Erythroblast (primary cell): Measurements from ENCODE around the gene CHN1.

Experiments
- DNase-seq, 2 experiments: peaks; one replicate each; lab custom pipeline; 2025; lab: John Stamatoyannopoulos, UW
- GATA1 ChIP-seq: IDR thresholded peaks from 2 replicates; pipeline ENCODE4 v1.6.1; 2011; ENCODE audit warnings: low read depth, mild to moderate bottlenecking, control low read depth, low read length, moderate library complexity
- POLR2A ChIP-seq: IDR thresholded peaks from 2 replicates; pipeline ENCODE4 v1.6.1; 2011; ENCODE audit warnings: mild to moderate bottlenecking, low read length

The CHN1 gene

GRCh38 chr2:174957050-174957449 is 48.1 kb downstream of the CHN1 start:
- TF ChIP-seq POLR2A, result no peak
- TF ChIP-seq GATA1, result no peak
- peak in 1 of 2 experiments; percentile 11 for DNase-seq

GRCh38 chr2:174952607-174953006 is 52.6 kb downstream of the CHN1 start:
- no peak for TF ChIP-seq POLR2A
- DNase-seq, result no peak

GRCh38 chr2:174951745-174952144 is 53.4 kb downstream of the CHN1 start:
- TF ChIP-seq GATA1 (no peak), POLR2A (no peak)
- DNase-seq, result no peak

- TF ChIP-seq GATA1, result no peak
- TF ChIP-seq POLR2A, result no peak
- no peak for DNase-seq
Observed at GRCh38 chr2:174949988-174950687, 55.0 kb downstream of the CHN1 start.

GRCh38 chr2:174945601-174946260 is 59.5 kb downstream of the CHN1 start:
- TF ChIP-seq POLR2A (no peak), GATA1 (no peak)
- no peak for DNase-seq

GRCh38 chr2:174939046-174939445 is 66.1 kb downstream of the CHN1 start:
- no peak for DNase-seq
- TF ChIP-seq POLR2A (no peak), GATA1 (no peak)

GRCh38 chr2:174931724-174932123 is 73.5 kb downstream of the CHN1 start:
- TF ChIP-seq GATA1, result no peak
- no peak for TF ChIP-seq POLR2A
- no peak for DNase-seq

- no peak for DNase-seq
- TF ChIP-seq POLR2A, result no peak
- no peak for TF ChIP-seq GATA1
Observed at GRCh38 chr2:174929786-174930185, 75.4 kb downstream of the CHN1 start.

GRCh38 chr2:174925046-174925784 is 80.0 kb downstream of the CHN1 start:
- TF ChIP-seq POLR2A (no peak), GATA1 (no peak)
- no peak for DNase-seq

GRCh38 chr2:174924061-174924693 is 81.0 kb downstream of the CHN1 start:
- TF ChIP-seq POLR2A (no peak), GATA1 (no peak)
- no peak for DNase-seq

- DNase-seq, result no peak
- TF ChIP-seq GATA1, result no peak
- no peak for TF ChIP-seq POLR2A
Observed at GRCh38 chr2:174919947-174920595, 85.1 kb downstream of the CHN1 start.

GRCh38 chr2:174918886-174919526 is 86.2 kb downstream of the CHN1 start:
- DNase-seq, result no peak
- TF ChIP-seq GATA1 (no peak), POLR2A (no peak)
